ENCODE data around the gene DIDO1. TPM values are rescaled to one million over a fixed set of nuclear protein-coding genes. Genes with fewer than 3 reads are reported as not detected.

Gene DIDO1
- total RNA-seq, 2 experiments from 2014 or later, result 65.1 to 70.6 TPM

GRCh38 chr20:62889871-62890270 is 36.4 kb downstream of the DIDO1 start:
- TF ChIP-seq, protein P1, sequence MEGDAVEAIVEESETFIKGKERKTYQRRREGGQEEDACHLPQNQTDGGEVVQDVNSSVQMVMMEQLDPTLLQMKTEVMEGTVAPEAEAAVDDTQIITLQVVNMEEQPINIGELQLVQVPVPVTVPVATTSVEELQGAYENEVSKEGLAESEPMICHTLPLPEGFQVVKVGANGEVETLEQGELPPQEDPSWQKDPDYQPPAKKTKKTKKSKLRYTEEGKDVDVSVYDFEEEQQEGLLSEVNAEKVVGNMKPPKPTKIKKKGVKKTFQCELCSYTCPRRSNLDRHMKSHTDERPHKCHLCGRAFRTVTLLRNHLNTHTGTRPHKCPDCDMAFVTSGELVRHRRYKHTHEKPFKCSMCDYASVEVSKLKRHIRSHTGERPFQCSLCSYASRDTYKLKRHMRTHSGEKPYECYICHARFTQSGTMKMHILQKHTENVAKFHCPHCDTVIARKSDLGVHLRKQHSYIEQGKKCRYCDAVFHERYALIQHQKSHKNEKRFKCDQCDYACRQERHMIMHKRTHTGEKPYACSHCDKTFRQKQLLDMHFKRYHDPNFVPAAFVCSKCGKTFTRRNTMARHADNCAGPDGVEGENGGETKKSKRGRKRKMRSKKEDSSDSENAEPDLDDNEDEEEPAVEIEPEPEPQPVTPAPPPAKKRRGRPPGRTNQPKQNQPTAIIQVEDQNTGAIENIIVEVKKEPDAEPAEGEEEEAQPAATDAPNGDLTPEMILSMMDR (conservative IDR thresholded peaks at IDR 0.05; ENCODE audit: low read length), result no peak
- TF ChIP-seq EZH2phosphoT487 (IDR thresholded peaks at IDR 0.05; ENCODE audit: borderline replicate concordance, low read depth, low read length), result no peak
- DNase-seq (ENCODE audit: low spot score), result no peak
- POLR2A ChIA-PET, result interaction anchor here (1.1 kb wide), 1 partner anchor 28 kb away, joined by 4 read pairs; no protein-coding TSS in a partner anchor
- Histone ChIP-seq H3K9me3 (ENCODE audit: low read length) (no peaks in the 10 kb centered on the region), H3K4me1 (ENCODE audit: insufficient read depth, low read length, poor library complexity, severe bottlenecking) (no peaks in the 10 kb centered on the region), H3K79me2 (ENCODE audit: insufficient read depth, low read depth, low read length) (no peaks in the 10 kb centered on the region), H2AFZ (ENCODE audit: low read length) (no peak overlapping the region), H3K4me2 (ENCODE audit: low read length) (no peak overlapping the region), H3K27ac (ENCODE audit: low read depth, low read length, poor library complexity, severe bottlenecking) (no peak overlapping the region), H3K9me2 (ENCODE audit: insufficient read depth, low read length) (no peaks in the 10 kb centered on the region), H3K4me3 (ENCODE audit: low read depth, low read length, poor library complexity, severe bottlenecking) (no peak overlapping the region), H4K20me1 (ENCODE audit: insufficient read depth, low read length) (no peaks in the 10 kb centered on the region), H3K36me3 (ENCODE audit: insufficient read depth, low read length) (peaks cover 100% of the 10 kb centered on the region)
- CTCF ChIA-PET (ENCODE audit: unreplicated experiment), result no interaction called here
- intact Hi-C loops (cut with micrococcal nuclease; ENCODE audit: unreplicated experiment), result no loop called here
- no TSS peak for BruUV-seq (replicated peaks)

- Histone ChIP-seq H3K4me3 (ENCODE audit: low read depth, low read length, poor library complexity, severe bottlenecking) (no peak overlapping the region), H3K9me2 (ENCODE audit: insufficient read depth, low read length) (no peaks in the 10 kb centered on the region), H3K36me3 (ENCODE audit: insufficient read depth, low read length) (peaks cover 95% of the 10 kb centered on the region), H3K4me2 (ENCODE audit: low read length) (no peak overlapping the region), H3K4me1 (ENCODE audit: insufficient read depth, low read length, poor library complexity, severe bottlenecking) (no peaks in the 10 kb centered on the region), H2AFZ (ENCODE audit: low read length) (no peak overlapping the region), H3K27ac (ENCODE audit: low read depth, low read length, poor library complexity, severe bottlenecking) (no peak overlapping the region), H3K9me3 (ENCODE audit: low read length) (no peaks in the 10 kb centered on the region), H4K20me1 (ENCODE audit: insufficient read depth, low read length) (no peaks in the 10 kb centered on the region), H3K79me2 (ENCODE audit: insufficient read depth, low read depth, low read length) (no peaks in the 10 kb centered on the region)
- intact Hi-C loops (cut with micrococcal nuclease; ENCODE audit: unreplicated experiment), result no loop called here
- no peak for TF ChIP-seq EZH2phosphoT487 (IDR thresholded peaks at IDR 0.05; ENCODE audit: borderline replicate concordance, low read depth, low read length)
- TF ChIP-seq, protein P1 (conservative IDR thresholded peaks at IDR 0.05; ENCODE audit: low read length), result no peak
- BruUV-seq (replicated peaks), result no TSS peak
- no peak for DNase-seq (ENCODE audit: low spot score)
- CTCF ChIA-PET (ENCODE audit: unreplicated experiment), result no interaction called here
- POLR2A ChIA-PET, result no interaction called here
Measured at GRCh38 chr20:62889411-62889810, 36.9 kb downstream of the DIDO1 start.

- Histone ChIP-seq H3K4me2 (ENCODE audit: low read length) (no peak overlapping the region), H3K36me3 (ENCODE audit: insufficient read depth, low read length) (peaks cover 90% of the 10 kb centered on the region), H3K4me1 (ENCODE audit: insufficient read depth, low read length, poor library complexity, severe bottlenecking) (no peaks in the 10 kb centered on the region), H4K20me1 (ENCODE audit: insufficient read depth, low read length) (no peaks in the 10 kb centered on the region), H3K79me2 (ENCODE audit: insufficient read depth, low read depth, low read length) (no peaks in the 10 kb centered on the region), H3K4me3 (ENCODE audit: low read depth, low read length, poor library complexity, severe bottlenecking) (no peak overlapping the region), H3K9me2 (ENCODE audit: insufficient read depth, low read length) (no peaks in the 10 kb centered on the region), H3K27ac (ENCODE audit: low read depth, low read length, poor library complexity, severe bottlenecking) (no peak overlapping the region), H2AFZ (ENCODE audit: low read length) (no peak overlapping the region), H3K9me3 (ENCODE audit: low read length) (no peaks in the 10 kb centered on the region)
- BruUV-seq (replicated peaks), result no TSS peak
- intact Hi-C loops (cut with micrococcal nuclease; ENCODE audit: unreplicated experiment), result no loop called here
- TF ChIP-seq, protein P1 (conservative IDR thresholded peaks at IDR 0.05; ENCODE audit: low read length), result no peak
- no peak for TF ChIP-seq EZH2phosphoT487 (IDR thresholded peaks at IDR 0.05; ENCODE audit: borderline replicate concordance, low read depth, low read length)
- no peak for DNase-seq (ENCODE audit: low spot score)
- ChIA-PET POLR2A (no interaction called here), CTCF (ENCODE audit: unreplicated experiment) (no interaction called here)
Measured at GRCh38 chr20:62888910-62889309, 37.4 kb downstream of the DIDO1 start.
